ENCODE results near the gene EXOSC10. TPM values are rescaled to one million over a fixed set of nuclear protein-coding genes. Genes with fewer than 3 reads are reported as not detected.

Gene EXOSC10
- polyA plus RNA-seq, 2 of the 4 experiments (the other 2 are of a cell fraction) = 45.4 to 76.9 TPM

DNA sequence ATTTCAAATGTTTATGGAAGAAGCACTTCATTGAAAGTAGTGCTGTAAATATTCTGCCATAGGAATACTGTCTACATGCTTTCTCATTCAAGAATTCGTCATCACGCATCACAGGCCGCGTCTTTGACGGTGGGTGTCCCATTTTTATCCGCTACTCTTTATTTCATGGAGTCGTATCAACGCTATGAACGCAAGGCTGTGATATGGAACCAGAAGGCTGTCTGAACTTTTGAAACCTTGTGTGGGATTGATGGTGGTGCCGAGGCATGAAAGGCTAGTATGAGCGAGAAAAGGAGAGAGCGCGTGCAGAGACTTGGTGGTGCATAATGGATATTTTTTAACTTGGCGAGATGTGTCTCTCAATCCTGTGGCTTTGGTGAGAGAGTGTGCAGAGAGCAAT lies 76.5 kb downstream of the EXOSC10 start:
- no peak overlapping the region for H3K4me2 ChIP-seq
- H3K4me3 ChIP-seq = no peak overlapping the region
- FAIRE-seq (no peak), DNase-seq (ENCODE audit: low read depth in 1 of 2, low spot score in 1 of 2) (no peak), ATAC-seq (no peak)
- 97% methylated on average over 14 of the region's 14 CpGs for WGBS (ENCODE audit: missing lambda C conversion rate)
- ChIA-PET POLR2A (no interaction called here), CTCF (interaction anchor here (0.6 kb wide), 1 partner anchor 14 kb away, joined by 4 read pairs; no protein-coding TSS in a partner anchor)
- no peaks in the 10 kb centered on the region for H3K9me3 ChIP-seq
- no peak overlapping the region for H3K27ac ChIP-seq
- H3K4me1 ChIP-seq = no peaks in the 10 kb centered on the region
- TF ChIP-seq HOXA7 (CRISPR knock-in tag; IDR thresholded peaks at IDR 0.05) (no peak), KDM1A (IDR thresholded peaks at IDR 0.05; ENCODE audit: low read depth) (no peak), MAZ (IDR thresholded peaks at IDR 0.05; ENCODE audit: borderline replicate concordance, low read depth, low read length) (no peak), RFX5 (IDR thresholded peaks at IDR 0.05) (no peak), NPAS2 (CRISPR knock-in tag; IDR thresholded peaks at IDR 0.05; ENCODE audit: borderline replicate concordance) (no peak), HOXB5 (CRISPR knock-in tag; IDR thresholded peaks at IDR 0.05) (no peak), HEYL (CRISPR knock-in tag; IDR thresholded peaks at IDR 0.05) (no peak), ZC3H11A (IDR thresholded peaks at IDR 0.05) (no peak), HOXB13 (CRISPR knock-in tag; IDR thresholded peaks at IDR 0.05; ENCODE audit: low read depth) (no peak), GATA3 (IDR thresholded peaks at IDR 0.05; ENCODE audit: borderline replicate concordance) (no peak), PHF8 (IDR thresholded peaks at IDR 0.05; ENCODE audit: borderline replicate concordance, low read depth) (no peak), SMC3 (IDR thresholded peaks at IDR 0.05) (no peak), TFCP2L1 (CRISPR knock-in tag; IDR thresholded peaks at IDR 0.05) (no peak), CBX2 (IDR thresholded peaks at IDR 0.05; ENCODE audit: borderline replicate concordance, low read depth) (no peak), ZNF302 (CRISPR knock-in tag; IDR thresholded peaks at IDR 0.05) (no peak), CHD2 (IDR thresholded peaks at IDR 0.05; ENCODE audit: low read length, partially characterized antibody) (no peak), JUN (IDR thresholded peaks at IDR 0.05) (no peak)
- TF ChIP-seq, protein P1, sequence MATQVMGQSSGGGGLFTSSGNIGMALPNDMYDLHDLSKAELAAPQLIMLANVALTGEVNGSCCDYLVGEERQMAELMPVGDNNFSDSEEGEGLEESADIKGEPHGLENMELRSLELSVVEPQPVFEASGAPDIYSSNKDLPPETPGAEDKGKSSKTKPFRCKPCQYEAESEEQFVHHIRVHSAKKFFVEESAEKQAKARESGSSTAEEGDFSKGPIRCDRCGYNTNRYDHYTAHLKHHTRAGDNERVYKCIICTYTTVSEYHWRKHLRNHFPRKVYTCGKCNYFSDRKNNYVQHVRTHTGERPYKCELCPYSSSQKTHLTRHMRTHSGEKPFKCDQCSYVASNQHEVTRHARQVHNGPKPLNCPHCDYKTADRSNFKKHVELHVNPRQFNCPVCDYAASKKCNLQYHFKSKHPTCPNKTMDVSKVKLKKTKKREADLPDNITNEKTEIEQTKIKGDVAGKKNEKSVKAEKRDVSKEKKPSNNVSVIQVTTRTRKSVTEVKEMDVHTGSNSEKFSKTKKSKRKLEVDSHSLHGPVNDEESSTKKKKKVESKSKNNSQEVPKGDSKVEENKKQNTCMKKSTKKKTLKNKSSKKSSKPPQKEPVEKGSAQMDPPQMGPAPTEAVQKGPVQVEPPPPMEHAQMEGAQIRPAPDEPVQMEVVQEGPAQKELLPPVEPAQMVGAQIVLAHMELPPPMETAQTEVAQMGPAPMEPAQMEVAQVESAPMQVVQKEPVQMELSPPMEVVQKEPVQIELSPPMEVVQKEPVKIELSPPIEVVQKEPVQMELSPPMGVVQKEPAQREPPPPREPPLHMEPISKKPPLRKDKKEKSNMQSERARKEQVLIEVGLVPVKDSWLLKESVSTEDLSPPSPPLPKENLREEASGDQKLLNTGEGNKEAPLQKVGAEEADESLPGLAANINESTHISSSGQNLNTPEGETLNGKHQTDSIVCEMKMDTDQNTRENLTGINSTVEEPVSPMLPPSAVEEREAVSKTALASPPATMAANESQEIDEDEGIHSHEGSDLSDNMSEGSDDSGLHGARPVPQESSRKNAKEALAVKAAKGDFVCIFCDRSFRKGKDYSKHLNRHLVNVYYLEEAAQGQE (IDR thresholded peaks at IDR 0.05) = no peak
- TF ChIP-seq, protein P2, sequence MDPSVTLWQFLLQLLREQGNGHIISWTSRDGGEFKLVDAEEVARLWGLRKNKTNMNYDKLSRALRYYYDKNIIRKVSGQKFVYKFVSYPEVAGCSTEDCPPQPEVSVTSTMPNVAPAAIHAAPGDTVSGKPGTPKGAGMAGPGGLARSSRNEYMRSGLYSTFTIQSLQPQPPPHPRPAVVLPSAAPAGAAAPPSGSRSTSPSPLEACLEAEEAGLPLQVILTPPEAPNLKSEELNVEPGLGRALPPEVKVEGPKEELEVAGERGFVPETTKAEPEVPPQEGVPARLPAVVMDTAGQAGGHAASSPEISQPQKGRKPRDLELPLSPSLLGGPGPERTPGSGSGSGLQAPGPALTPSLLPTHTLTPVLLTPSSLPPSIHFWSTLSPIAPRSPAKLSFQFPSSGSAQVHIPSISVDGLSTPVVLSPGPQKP (IDR thresholded peaks at IDR 0.05; ENCODE audit: low read depth, low read length) = no peak
- TF ChIP-seq, protein P3, sequence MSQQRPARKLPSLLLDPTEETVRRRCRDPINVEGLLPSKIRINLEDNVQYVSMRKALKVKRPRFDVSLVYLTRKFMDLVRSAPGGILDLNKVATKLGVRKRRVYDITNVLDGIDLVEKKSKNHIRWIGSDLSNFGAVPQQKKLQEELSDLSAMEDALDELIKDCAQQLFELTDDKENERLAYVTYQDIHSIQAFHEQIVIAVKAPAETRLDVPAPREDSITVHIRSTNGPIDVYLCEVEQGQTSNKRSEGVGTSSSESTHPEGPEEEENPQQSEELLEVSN (IDR thresholded peaks at IDR 0.05; ENCODE audit: borderline replicate concordance, low read depth) = no peak

DNA sequence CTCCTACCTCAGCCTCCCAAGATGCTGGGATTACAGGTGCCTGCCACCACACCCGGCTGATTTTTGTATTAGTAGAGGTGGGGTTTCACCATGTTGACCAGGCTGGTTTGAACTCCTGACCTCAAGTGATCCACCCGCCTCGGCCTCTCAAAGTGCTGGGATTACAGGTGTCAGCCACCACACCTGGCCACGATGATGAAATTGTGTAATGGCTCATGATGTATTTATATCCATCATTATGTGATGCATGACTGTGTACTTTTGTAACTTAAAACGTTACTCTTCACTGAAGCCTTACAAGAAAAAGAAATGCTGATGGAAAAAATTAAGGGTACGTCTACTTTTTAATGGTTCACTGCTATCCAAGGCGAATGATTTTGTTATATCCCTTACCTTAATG lies 79.7 kb downstream of the EXOSC10 start:
- DNase-seq (ENCODE audit: low read depth in 1 of 2, low spot score in 1 of 2) = no peak
- TF ChIP-seq RNF2 (IDR thresholded peaks at IDR 0.05; ENCODE audit: borderline replicate concordance, low read depth) = no peak
- TF ChIP-seq, protein P4, sequence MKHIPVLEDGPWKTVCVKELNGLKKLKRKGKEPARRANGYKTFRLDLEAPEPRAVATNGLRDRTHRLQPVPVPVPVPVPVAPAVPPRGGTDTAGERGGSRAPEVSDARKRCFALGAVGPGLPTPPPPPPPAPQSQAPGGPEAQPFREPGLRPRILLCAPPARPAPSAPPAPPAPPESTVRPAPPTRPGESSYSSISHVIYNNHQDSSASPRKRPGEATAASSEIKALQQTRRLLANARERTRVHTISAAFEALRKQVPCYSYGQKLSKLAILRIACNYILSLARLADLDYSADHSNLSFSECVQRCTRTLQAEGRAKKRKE (CRISPR knock-in tag; IDR thresholded peaks at IDR 0.05; ENCODE audit: low read depth) = no peak
- no peak for TF ChIP-seq EHF (CRISPR knock-in tag; IDR thresholded peaks at IDR 0.05)
- TF ChIP-seq, protein P5, sequence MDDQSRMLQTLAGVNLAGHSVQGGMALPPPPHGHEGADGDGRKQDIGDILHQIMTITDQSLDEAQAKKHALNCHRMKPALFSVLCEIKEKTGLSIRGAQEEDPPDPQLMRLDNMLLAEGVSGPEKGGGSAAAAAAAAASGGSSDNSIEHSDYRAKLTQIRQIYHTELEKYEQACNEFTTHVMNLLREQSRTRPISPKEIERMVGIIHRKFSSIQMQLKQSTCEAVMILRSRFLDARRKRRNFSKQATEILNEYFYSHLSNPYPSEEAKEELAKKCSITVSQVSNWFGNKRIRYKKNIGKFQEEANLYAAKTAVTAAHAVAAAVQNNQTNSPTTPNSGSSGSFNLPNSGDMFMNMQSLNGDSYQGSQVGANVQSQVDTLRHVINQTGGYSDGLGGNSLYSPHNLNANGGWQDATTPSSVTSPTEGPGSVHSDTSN (IDR thresholded peaks at IDR 0.05) = no peak
- TF ChIP-seq, protein P6, sequence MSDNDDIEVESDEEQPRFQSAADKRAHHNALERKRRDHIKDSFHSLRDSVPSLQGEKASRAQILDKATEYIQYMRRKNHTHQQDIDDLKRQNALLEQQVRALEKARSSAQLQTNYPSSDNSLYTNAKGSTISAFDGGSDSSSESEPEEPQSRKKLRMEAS (IDR thresholded peaks at IDR 0.05) = no peak
- no peak for TF ChIP-seq ZSCAN20 (CRISPR knock-in tag; IDR thresholded peaks at IDR 0.05)
- no peak for TF ChIP-seq ZNF302 (CRISPR knock-in tag; IDR thresholded peaks at IDR 0.05)
- TF ChIP-seq RFX5 (IDR thresholded peaks at IDR 0.05) = no peak
- TF ChIP-seq, protein P2 (IDR thresholded peaks at IDR 0.05; ENCODE audit: low read depth, low read length) = no peak
- TF ChIP-seq GATA3 (IDR thresholded peaks at IDR 0.05; ENCODE audit: borderline replicate concordance) = no peak
- no peak for TF ChIP-seq CBX8 (IDR thresholded peaks at IDR 0.05)
- no peak for TF ChIP-seq HDAC2 (IDR thresholded peaks at IDR 0.05)
- no peak for TF ChIP-seq EP300 (IDR thresholded peaks at IDR 0.05)
- no peak for TF ChIP-seq HOXB13 (CRISPR knock-in tag; IDR thresholded peaks at IDR 0.05; ENCODE audit: low read depth)
- TF ChIP-seq FOXS1 (CRISPR knock-in tag; IDR thresholded peaks at IDR 0.05) = no peak
- Histone ChIP-seq H3K4me3 (no peak overlapping the region), H3K27ac (no peak overlapping the region), H3K9me3 (no peaks in the 10 kb centered on the region), H3K4me2 (no peak overlapping the region), H3K4me1 (peaks cover 2% of the 10 kb centered on the region; the same call in 1 of the 3 replicates)
- FAIRE-seq = no peak
- ChIA-PET POLR2A (no interaction called here), CTCF (no interaction called here)
- 94% methylated on average over 7 of the region's 7 CpGs for WGBS (ENCODE audit: missing lambda C conversion rate)
- no peak for ATAC-seq

Measured in A549 (cell line).